Measurements from ENCODE around the gene AKAP12. TPM values are rescaled to one million over a fixed set of nuclear protein-coding genes. Genes with fewer than 3 reads are reported as not detected.

The AKAP12 gene
- polyA plus RNA-seq, 2 of the 4 experiments (the other 2 are of a cell fraction): 32.1 to 192 TPM

- ATAC-seq (no peak), FAIRE-seq (no peak), DNase-seq (ENCODE audit: low read depth in 1 of 2, low spot score in 1 of 2) (no peak)
- POLR2A ChIA-PET: no interaction called here
- no peak overlapping the region for H3K4me3 ChIP-seq
- WGBS (ENCODE audit: missing lambda C conversion rate): 73% methylated on average over 3 of the region's 3 CpGs
- H3K4me2 ChIP-seq: no peak overlapping the region
- no peaks in the 10 kb centered on the region for H3K4me1 ChIP-seq
- H3K27ac ChIP-seq: no peak overlapping the region
- CTCF ChIA-PET: interaction anchor here (0.8 kb wide), 1 partner anchor 96 kb away, joined by 3 read pairs; no protein-coding TSS in a partner anchor
- TF ChIP-seq FOSL2 (IDR thresholded peaks at IDR 0.05) (no peak), FOSL2 (CRISPR knock-in tag; IDR thresholded peaks at IDR 0.05) (no peak), ZSCAN20 (CRISPR knock-in tag; IDR thresholded peaks at IDR 0.05) (no peak), ZNF302 (CRISPR knock-in tag; IDR thresholded peaks at IDR 0.05) (no peak), ELK1 (IDR thresholded peaks at IDR 0.05; ENCODE audit: low read depth, low read length) (no peak), EHF (CRISPR knock-in tag; IDR thresholded peaks at IDR 0.05) (no peak), HOXB5 (CRISPR knock-in tag; IDR thresholded peaks at IDR 0.05) (no peak), NR3C1 (IDR thresholded peaks at IDR 0.05) (no peak), TP53 (CRISPR knock-in tag; IDR thresholded peaks at IDR 0.05) (no peak), NFE2L2 (conservative IDR thresholded peaks at IDR 0.05; ENCODE audit: low read length) (no peak), HOXA7 (CRISPR knock-in tag; IDR thresholded peaks at IDR 0.05) (no peak), POLR2A (IDR thresholded peaks at IDR 0.05; ENCODE audit: low read length) (no peak), MAZ (IDR thresholded peaks at IDR 0.05; ENCODE audit: borderline replicate concordance, low read depth, low read length) (no peak), RCOR1 (IDR thresholded peaks at IDR 0.05; ENCODE audit: low read depth, low read length) (no peak)
- H3K9me3 ChIP-seq: no peaks in the 10 kb centered on the region
Observed at GRCh38 chr6:151228788-151229400, 10.9 kb upstream of the AKAP12 start.

DNA sequence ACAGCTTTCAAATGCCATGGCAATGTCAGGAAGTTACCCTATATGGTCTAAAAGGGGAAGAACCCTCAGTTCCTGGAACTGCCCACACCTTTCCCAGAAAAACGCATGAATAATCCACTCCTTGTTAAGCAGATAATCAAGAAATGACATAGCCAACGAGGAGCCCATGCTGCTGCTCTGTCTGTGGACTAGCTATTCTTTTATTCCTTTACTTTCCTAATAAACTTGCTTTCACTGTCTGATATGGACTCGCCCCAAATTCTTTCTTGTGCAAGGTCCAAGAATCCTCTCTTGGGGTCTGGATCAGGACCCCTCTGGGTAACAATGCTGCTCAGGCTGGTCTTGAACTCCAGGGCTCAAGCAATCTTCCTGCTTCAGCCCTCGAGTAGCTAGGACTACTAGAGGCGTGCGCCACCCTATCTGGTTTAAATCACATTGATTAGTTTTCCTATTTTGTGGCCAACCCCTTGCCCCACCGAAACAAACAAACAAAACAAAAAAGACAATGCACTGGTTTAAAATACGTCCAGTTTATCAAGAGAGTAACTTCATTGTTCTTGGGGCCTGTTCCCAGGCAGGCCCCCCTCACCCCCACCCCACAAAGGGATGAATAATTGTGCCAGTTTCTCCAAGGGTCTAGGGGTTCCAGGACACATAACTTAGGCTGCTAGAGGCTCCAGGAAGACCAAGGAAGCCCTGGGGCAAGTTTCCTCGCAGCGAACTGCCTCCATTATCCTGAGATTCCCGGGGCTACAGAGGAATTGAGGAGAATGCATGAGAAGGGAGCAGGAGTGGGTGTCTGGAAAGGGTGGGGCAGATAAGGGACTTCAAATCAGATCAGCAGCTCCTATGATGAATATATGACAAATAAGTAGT, 10.1 kb upstream of the AKAP12 start:
- ATAC-seq (no peak), DNase-seq (ENCODE audit: low read depth in 1 of 2, low spot score in 1 of 2) (no peak), FAIRE-seq (no peak)
- H3K4me3 ChIP-seq: no peak overlapping the region
- 78% methylated on average over 11 of the region's 11 CpGs for WGBS (ENCODE audit: missing lambda C conversion rate)
- no peak overlapping the region for H3K27ac ChIP-seq
- TF ChIP-seq RAD21 (conservative IDR thresholded peaks at IDR 0.05 in 1 of 2, IDR thresholded peaks at IDR 0.05 in 1 of 2) (no peak), HOXA7 (CRISPR knock-in tag; IDR thresholded peaks at IDR 0.05) (no peak), ZC3H11A (IDR thresholded peaks at IDR 0.05) (no peak), RCOR1 (IDR thresholded peaks at IDR 0.05; ENCODE audit: low read depth, low read length) (no peak), CHD2 (IDR thresholded peaks at IDR 0.05; ENCODE audit: low read length, partially characterized antibody) (no peak), POLR2A (IDR thresholded peaks at IDR 0.05; ENCODE audit: low read length) (no peak), PHF8 (IDR thresholded peaks at IDR 0.05; ENCODE audit: borderline replicate concordance, low read depth) (no peak), SREBF2 (IDR thresholded peaks at IDR 0.05) (no peak)
- H3K4me1 ChIP-seq: no peaks in the 10 kb centered on the region
- ChIA-PET CTCF (interaction anchor here (0.8 kb wide), 1 partner anchor 95 kb away, joined by 3 read pairs; no protein-coding TSS in a partner anchor), POLR2A (no interaction called here)
- H3K9me3 ChIP-seq: no peaks in the 10 kb centered on the region
- no peak overlapping the region for H3K4me2 ChIP-seq

GRCh38 chr6:151230277-151230577, 9.5 kb upstream of the AKAP12 start:
- DNase-seq (ENCODE audit: low read depth in 1 of 2, low spot score in 1 of 2) (no peak), FAIRE-seq (no peak), ATAC-seq (no peak)
- Histone ChIP-seq H3K4me3 (no peak overlapping the region), H3K27ac (no peak overlapping the region), H3K4me1 (no peaks in the 10 kb centered on the region), H3K9me3 (no peaks in the 10 kb centered on the region), H3K4me2 (no peak overlapping the region)
- WGBS (ENCODE audit: missing lambda C conversion rate): 95% methylated on average over 4 of the region's 4 CpGs
- TF ChIP-seq MAFK (IDR thresholded peaks at IDR 0.05; ENCODE audit: partially characterized antibody): no peak
- TF ChIP-seq NPAS2 (CRISPR knock-in tag; IDR thresholded peaks at IDR 0.05; ENCODE audit: borderline replicate concordance): no peak
- no peak for TF ChIP-seq MAZ (IDR thresholded peaks at IDR 0.05; ENCODE audit: borderline replicate concordance, low read depth, low read length)
- no peak for TF ChIP-seq KDM1A (IDR thresholded peaks at IDR 0.05; ENCODE audit: low read depth)
- no peak for TF ChIP-seq NFE2L2 (conservative IDR thresholded peaks at IDR 0.05; ENCODE audit: low read length)
- no peak for TF ChIP-seq ELK1 (IDR thresholded peaks at IDR 0.05; ENCODE audit: low read depth, low read length)
- TF ChIP-seq EP300 (IDR thresholded peaks at IDR 0.05): no peak
- TF ChIP-seq RFX5 (IDR thresholded peaks at IDR 0.05): no peak
- TF ChIP-seq CTCF (IDR thresholded peaks at IDR 0.05): no peak
- ChIA-PET POLR2A (no interaction called here), CTCF (no interaction called here)
